ENCODE measurements around the gene PROSER2.
A peak's percentile ranks its signal among the peaks of the same experiment; 100 is the strongest.

Gene PROSER2

DNA sequence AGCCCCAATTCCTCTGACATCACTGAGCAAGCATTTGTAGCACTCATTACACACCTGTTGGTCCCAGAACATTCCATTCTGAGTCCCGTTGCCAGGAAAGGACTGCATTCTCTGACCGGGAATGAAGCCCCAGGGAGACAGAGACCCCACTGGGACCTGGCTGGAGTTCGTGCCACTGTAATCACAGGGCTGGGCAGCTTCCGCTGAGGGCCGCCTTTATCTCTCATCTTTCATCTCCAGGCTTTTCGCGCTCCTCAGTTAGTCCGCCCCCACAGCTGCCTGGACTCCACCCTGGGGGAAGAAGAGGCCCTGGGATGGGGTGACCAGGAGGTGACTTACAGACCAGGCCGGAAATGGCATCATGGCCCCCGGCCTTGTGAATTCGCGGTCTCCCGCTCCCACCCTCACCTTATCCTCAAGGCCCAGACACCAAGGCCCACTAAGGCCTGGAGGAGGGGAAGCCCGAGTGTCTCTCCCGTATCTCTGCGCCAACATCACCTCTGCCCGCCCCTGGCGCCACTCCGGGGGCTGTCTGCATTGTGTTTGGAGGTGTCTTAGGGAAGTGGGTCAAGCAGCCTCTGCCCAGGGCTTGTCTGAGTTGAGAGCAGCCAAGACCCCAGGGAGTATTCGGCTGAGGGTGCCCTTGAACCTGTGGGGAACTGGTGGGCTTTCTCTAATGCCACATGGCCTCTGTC is 75.4 kb downstream of the PROSER2 start:
- Mint-ChIP-seq H3K4me1 (peaks cover 24% of the 10 kb centered on the region), H3K27me3 (ENCODE audit: low read depth, poor library complexity) (peaks cover 9% of the 10 kb centered on the region), H3K27ac (no peak overlapping the region), H3K9me3 (no peaks in the 10 kb centered on the region), H3K36me3 (ENCODE audit: low read depth) (no peaks in the 10 kb centered on the region), H3K4me3 (no peak overlapping the region)
- TF ChIP-seq, protein P1, sequence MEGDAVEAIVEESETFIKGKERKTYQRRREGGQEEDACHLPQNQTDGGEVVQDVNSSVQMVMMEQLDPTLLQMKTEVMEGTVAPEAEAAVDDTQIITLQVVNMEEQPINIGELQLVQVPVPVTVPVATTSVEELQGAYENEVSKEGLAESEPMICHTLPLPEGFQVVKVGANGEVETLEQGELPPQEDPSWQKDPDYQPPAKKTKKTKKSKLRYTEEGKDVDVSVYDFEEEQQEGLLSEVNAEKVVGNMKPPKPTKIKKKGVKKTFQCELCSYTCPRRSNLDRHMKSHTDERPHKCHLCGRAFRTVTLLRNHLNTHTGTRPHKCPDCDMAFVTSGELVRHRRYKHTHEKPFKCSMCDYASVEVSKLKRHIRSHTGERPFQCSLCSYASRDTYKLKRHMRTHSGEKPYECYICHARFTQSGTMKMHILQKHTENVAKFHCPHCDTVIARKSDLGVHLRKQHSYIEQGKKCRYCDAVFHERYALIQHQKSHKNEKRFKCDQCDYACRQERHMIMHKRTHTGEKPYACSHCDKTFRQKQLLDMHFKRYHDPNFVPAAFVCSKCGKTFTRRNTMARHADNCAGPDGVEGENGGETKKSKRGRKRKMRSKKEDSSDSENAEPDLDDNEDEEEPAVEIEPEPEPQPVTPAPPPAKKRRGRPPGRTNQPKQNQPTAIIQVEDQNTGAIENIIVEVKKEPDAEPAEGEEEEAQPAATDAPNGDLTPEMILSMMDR (IDR thresholded peaks at IDR 0.05) = no peak
- no peak for DNase-seq

DNA sequence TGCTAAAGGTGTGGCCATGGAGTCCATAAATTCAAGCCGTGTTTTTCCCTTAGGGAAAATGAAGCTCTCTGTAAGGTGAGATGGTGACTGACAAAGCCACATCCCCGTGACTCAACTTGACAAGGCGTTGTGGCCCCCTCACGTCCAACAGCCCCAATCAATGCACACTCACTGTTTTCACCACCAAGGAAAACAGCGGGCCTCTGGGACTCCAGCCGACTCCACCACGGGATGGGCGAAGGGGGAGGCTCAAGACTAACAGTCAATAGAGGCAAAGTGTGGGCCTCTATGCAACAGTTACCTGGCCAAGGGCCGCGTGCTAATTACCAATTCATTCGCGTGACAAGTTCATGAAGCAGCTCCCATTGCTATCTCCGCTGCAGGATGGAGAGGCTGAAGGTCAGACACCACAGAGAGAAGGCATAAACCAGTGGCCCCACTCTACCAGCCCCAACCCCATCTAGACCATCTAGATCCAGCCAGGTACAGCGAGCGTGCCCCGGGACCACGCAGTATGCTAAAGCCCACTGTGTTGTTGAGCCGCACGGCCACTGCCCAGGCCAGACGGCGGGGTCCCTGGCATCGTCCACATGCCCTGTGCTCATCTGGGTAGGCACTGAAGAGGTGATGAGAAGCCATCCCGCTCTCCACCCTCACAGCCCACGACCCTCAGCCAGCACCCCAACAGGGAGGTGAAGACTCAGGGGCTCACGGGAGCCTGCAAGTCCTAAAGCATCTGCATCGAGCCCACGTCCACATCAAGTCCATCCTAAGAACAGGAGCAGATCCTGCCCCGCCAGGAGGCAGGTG is 76.1 kb downstream of the PROSER2 start:
- TF ChIP-seq, protein P1 (IDR thresholded peaks at IDR 0.05) = no peak
- Mint-ChIP-seq H3K9me3 (no peaks in the 10 kb centered on the region), H3K36me3 (ENCODE audit: low read depth) (no peaks in the 10 kb centered on the region), H3K4me3 (no peak overlapping the region), H3K4me1 (peaks cover 24% of the 10 kb centered on the region), H3K27ac (no peak overlapping the region), H3K27me3 (ENCODE audit: low read depth, poor library complexity) (peaks cover 9% of the 10 kb centered on the region)
- DNase-seq = no peak

DNA sequence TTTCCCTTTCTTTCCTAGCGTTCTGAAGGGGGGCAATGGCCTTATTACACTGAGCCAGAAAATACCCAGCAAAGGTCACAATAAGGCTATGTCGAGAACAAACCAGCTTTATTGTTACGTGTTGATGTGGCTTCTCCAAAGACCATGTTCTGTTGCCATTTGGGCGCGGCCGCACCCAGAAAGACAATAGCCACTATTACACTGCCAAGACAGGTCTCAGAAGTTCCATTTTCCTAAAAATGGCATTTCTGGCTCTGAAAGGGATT is 77.8 kb downstream of the PROSER2 start:
- Mint-ChIP-seq H3K36me3 (ENCODE audit: low read depth) (no peaks in the 10 kb centered on the region), H3K4me1 (peaks cover 24% of the 10 kb centered on the region), H3K27me3 (ENCODE audit: low read depth, poor library complexity) (peaks cover 9% of the 10 kb centered on the region), H3K4me3 (no peak overlapping the region), H3K9me3 (no peaks in the 10 kb centered on the region), H3K27ac (no peak overlapping the region)
- TF ChIP-seq, protein P1 (IDR thresholded peaks at IDR 0.05) = no peak
- no peak for DNase-seq

DNA sequence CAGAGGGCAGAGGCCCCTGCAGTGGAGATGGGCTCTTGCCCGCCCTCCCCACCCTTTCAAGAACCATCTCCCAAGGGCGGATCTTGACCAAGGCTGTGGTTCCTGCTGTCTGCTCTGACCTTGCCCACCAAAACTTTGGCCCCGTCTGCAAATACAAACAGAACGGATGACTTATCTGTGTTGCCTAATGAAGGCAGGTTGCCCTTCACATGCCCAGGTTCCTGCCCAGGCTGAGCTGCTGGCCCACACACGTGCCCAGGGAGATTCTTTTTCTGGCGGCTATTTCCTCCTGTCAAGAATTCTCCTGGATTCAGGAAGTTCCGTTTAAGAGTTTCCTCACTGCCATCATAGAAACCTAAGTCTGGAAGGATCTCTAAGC is 78.3 kb downstream of the PROSER2 start:
- DNase-seq = no peak
- Mint-ChIP-seq H3K4me1 (peaks cover 24% of the 10 kb centered on the region), H3K27me3 (ENCODE audit: low read depth, poor library complexity) (peaks cover 9% of the 10 kb centered on the region), H3K9me3 (no peaks in the 10 kb centered on the region), H3K27ac (peak overlapping the region; percentile 22), H3K4me3 (no peak overlapping the region), H3K36me3 (ENCODE audit: low read depth) (no peaks in the 10 kb centered on the region)
- TF ChIP-seq, protein P1 (IDR thresholded peaks at IDR 0.05) = no peak

DNA sequence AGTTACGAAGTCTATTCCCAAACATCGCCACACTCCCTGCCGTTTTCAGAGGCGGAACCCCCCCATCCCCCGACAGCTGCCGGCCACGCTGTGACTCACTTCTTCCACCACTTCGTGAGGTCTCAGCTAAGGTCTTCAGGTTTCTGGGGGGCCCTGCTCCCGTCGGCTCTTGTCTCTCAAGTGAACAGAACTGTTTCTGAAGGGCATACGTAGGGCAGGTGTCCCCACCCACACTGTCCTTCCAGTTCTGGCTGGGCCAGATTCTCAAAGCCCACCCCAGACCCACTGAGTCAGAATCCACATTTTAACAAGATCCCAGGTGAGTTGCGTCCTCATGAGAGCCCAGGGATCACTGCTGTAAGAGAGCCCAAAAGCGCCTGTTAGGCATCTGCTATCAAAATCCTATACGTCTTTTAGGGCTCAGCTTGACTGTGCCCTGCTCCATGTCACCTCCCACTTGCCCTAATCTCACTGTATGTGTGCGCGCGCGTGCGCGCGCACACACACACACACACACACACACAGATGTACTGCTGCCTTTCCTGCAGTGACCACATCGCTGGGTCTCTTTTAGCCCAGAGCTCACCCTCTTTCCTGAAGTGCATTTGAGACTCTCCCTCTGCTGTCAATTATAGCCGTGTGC is 78.8 kb downstream of the PROSER2 start:
- Mint-ChIP-seq H3K9me3 (no peaks in the 10 kb centered on the region), H3K27ac (peak overlapping the region; percentile 22), H3K36me3 (ENCODE audit: low read depth) (no peaks in the 10 kb centered on the region), H3K27me3 (ENCODE audit: low read depth, poor library complexity) (peaks cover 9% of the 10 kb centered on the region), H3K4me3 (no peak overlapping the region), H3K4me1 (peaks cover 28% of the 10 kb centered on the region)
- TF ChIP-seq, protein P1 (IDR thresholded peaks at IDR 0.05) = no peak
- DNase-seq = no peak
